WTC11 (cell line): Measurements from ENCODE around the gene STIM2. TPM values are rescaled to one million over a fixed set of nuclear protein-coding genes. Genes with fewer than 3 reads are reported as not detected.

ENCODE experiments used
- AFF4 ChIP-seq: sonication (generic); formaldehyde crosslinking; IDR thresholded peaks from 2 replicates; pipeline ENCODE4 v1.8.1; 2023; ENCODE audit warnings: mild to moderate bottlenecking, missing genetic modification reagents, borderline replicate concordance
- ARID4B ChIP-seq: sonication (generic); formaldehyde crosslinking; IDR thresholded peaks from 2 replicates; pipeline ENCODE4 v1.8.0; 2023; ENCODE audit warnings: missing genetic modification reagents, mild to moderate bottlenecking, borderline replicate concordance
- CREM ChIP-seq: sonication (generic); formaldehyde crosslinking; IDR thresholded peaks from 2 replicates; pipeline ENCODE4 v1.8.1; 2022; ENCODE audit warnings: mild to moderate bottlenecking, missing genetic modification reagents, moderate library complexity
- CTCF ChIP-seq: fragments of 200-600 bp; IDR thresholded peaks from 2 replicates; pipeline ENCODE4 v1.8.0; 2022; ENCODE audit warnings: antibody characterized with exemption
- GTF2I ChIP-seq: fragments of 250-450 bp; sonication (Bioruptor Pico); conservative IDR thresholded peaks from 2 replicates; pipeline ENCODE4 v1.4.0; 2021; ENCODE audit warnings: mild to moderate bottlenecking
- HMGXB4 ChIP-seq: sonication (generic); formaldehyde crosslinking; IDR thresholded peaks from 2 replicates; pipeline ENCODE4 v1.8.1; 2023; ENCODE audit warnings: mild to moderate bottlenecking, moderate library complexity, missing genetic modification reagents
- MYBL2 ChIP-seq: sonication (generic); formaldehyde crosslinking; IDR thresholded peaks from 2 replicates; pipeline ENCODE4 v1.8.1; 2023; ENCODE audit warnings: mild to moderate bottlenecking, moderate library complexity, missing genetic modification reagents
- NFATC4 ChIP-seq: fragments of 250-450 bp; sonication (Bioruptor Pico); IDR thresholded peaks from 2 replicates; pipeline ENCODE4 v1.9.0; 2021; ENCODE audit warnings: mild to moderate bottlenecking
- PRRX2 ChIP-seq: fragments of 250-450 bp; sonication (Bioruptor Pico); IDR thresholded peaks from 2 replicates; pipeline ENCODE4 v1.8.0; 2021; ENCODE audit warnings: mild to moderate bottlenecking
- SMAD4 ChIP-seq: sonication (generic); formaldehyde crosslinking; IDR thresholded peaks from 2 replicates; pipeline ENCODE4 v1.8.0; 2022; ENCODE audit warnings: mild to moderate bottlenecking, missing genetic modification reagents
- TEAD1 ChIP-seq: sonication (generic); formaldehyde crosslinking; IDR thresholded peaks from 2 replicates; pipeline ENCODE4 v1.8.0; 2022; ENCODE audit warnings: mild to moderate bottlenecking, missing genetic modification reagents
- ZNF281 ChIP-seq: sonication (generic); formaldehyde crosslinking; IDR thresholded peaks from 2 replicates; pipeline ENCODE4 v1.8.0; 2023; ENCODE audit warnings: mild to moderate bottlenecking, missing genetic modification reagents
- ZNF425 ChIP-seq: fragments of 250-450 bp; sonication (Bioruptor Pico); conservative IDR thresholded peaks from 2 replicates; pipeline ENCODE4 v1.9.0; 2021; ENCODE audit warnings: mild to moderate bottlenecking
- total RNA-seq: library from RNA; stranded (reverse); gene quantifications from 3 replicates; pipeline ENCODE4 v1.2.3, GENCODE V29; 2021

Gene STIM2
- total RNA-seq, 1 experiment from 2014 or later, result 22.4 TPM

- TF ChIP-seq AFF4 (CRISPR knock-in tag) (no peak), TEAD1 (no peak), ARID4B (no peak), GTF2I (CRISPR knock-in tag) (no peak), HMGXB4 (CRISPR knock-in tag) (no peak), SMAD4 (no peak), MYBL2 (no peak), CREM (CRISPR knock-in tag) (no peak), ZNF281 (CRISPR knock-in tag) (no peak), PRRX2 (CRISPR knock-in tag) (no peak), CTCF (no peak), NFATC4 (CRISPR knock-in tag) (no peak), ZNF425 (no peak)
Observed at GRCh38 chr4:26821031-26821430, 39.6 kb upstream of the STIM2 start (continued).
